ENCODE data around the gene SEC61A2. TPM values are rescaled to one million over a fixed set of nuclear protein-coding genes. Genes with fewer than 3 reads are reported as not detected.
A peak's percentile ranks its signal among the peaks of the same experiment; 100 is the strongest.

Gene SEC61A2
- total and polyA plus RNA-seq, 2 of the 4 experiments (the other 2 are of a cell fraction) = 6.8 to 10.3 TPM

GRCh38 chr10:12193193-12193592 lies 63.7 kb downstream of the SEC61A2 start:
- dilution Hi-C loops (cut with HindIII; ENCODE audit: low sequenced_read_pairs, unreplicated experiment) = no loop called here
- Histone ChIP-seq H3K36me3 (ENCODE audit: control insufficient read depth, insufficient read depth, low read length) (peaks cover 4% of the 10 kb centered on the region; the same call in 1 of the 2 replicates), H2AK9ac (replicated peaks; ENCODE audit: low read depth, low read length, poor library complexity) (peak overlapping the region; percentile 25), H3K27ac (ENCODE audit: insufficient read depth, low read length) (no peak overlapping the region), H2BK20ac (ENCODE audit: low read depth, low read length) (no peak overlapping the region), H3K4me1 (ENCODE audit: control insufficient read depth, insufficient read depth, low read length) (peaks cover 7% of the 10 kb centered on the region; the same call in 1 of the 2 replicates), H3K23ac (ENCODE audit: low read depth, low read length) (no peak overlapping the region; the same call in 1 of the 2 replicates), H3K14ac (replicated peaks; ENCODE audit: low read depth, low read length) (no peak overlapping the region), H3K9ac (ENCODE audit: low read depth, low read length) (no peak overlapping the region), H2BK15ac (ENCODE audit: low read depth, low read length) (no peak overlapping the region), H3K18ac (ENCODE audit: low read depth, low read length) (no peak overlapping the region), H3K56ac (ENCODE audit: extremely low read depth, insufficient read depth, low read length) (no peak overlapping the region), H4K8ac (ENCODE audit: low read depth in 2 of 2, low read length in 2 of 2) (no peak overlapping the region), H2AK5ac (ENCODE audit: low read depth, low read length) (no peak overlapping the region), H3K4me2 (ENCODE audit: low read depth, low read length) (peak overlapping the region; percentile 73), H2AFZ (replicated peaks; ENCODE audit: low read length, poor library complexity) (no peak overlapping the region), H2BK120ac (ENCODE audit: low read depth, low read length) (no peak overlapping the region), H3K4me3 (ENCODE audit: insufficient read depth, low read depth, low read length) (no peak overlapping the region), H3K27me3 (ENCODE audit: control insufficient read depth, insufficient read depth, low read length) (no peaks in the 10 kb centered on the region), H2BK5ac (ENCODE audit: low read depth, low read length, poor library complexity, severe bottlenecking) (peak overlapping the region; percentile 58), H3K9me3 (ENCODE audit: control insufficient read depth, insufficient read depth, low read length) (no peaks in the 10 kb centered on the region), H3K9me1 (ENCODE audit: insufficient read depth, low read length) (peaks cover 5% of the 10 kb centered on the region; the same call in 1 of the 2 replicates), H4K20me1 (ENCODE audit: insufficient read depth, low read length) (peaks cover 21% of the 10 kb centered on the region; the same call in 1 of the 2 replicates), H4K5ac (ENCODE audit: low read depth, low read length) (no peak overlapping the region), H4K91ac (ENCODE audit: insufficient read depth, low read depth, low read length) (no peak overlapping the region), H3K79me1 (ENCODE audit: low read depth in 1 of 2, low read length in 2 of 2) (peaks cover 15 to 74% of the 10 kb centered on the region in 2 experiments), H3K4ac (ENCODE audit: low read depth, low read length) (no peak overlapping the region)
- ChIA-PET CTCF (no interaction called here), POLR2A (ENCODE audit: unreplicated experiment) (interaction anchor here (0.7 kb wide), 1 partner anchor 21 kb away, joined by 10 read pairs; no protein-coding TSS in a partner anchor)
- in situ Hi-C loops (cut with MboI; ENCODE audit: low sequenced_read_pairs) = no loop called here
- no TSS peak for BruUV-seq (replicated peaks)
- DNase-seq (peak; percentile 71), ATAC-seq (ENCODE audit: low read depth) (no peak)
- 95% methylated on average over 3 of the region's 5 CpGs; no CpG with 5 or more reads in 1 of the 2 experiments for WGBS, 2 experiments (ENCODE audit: extremely low coverage in 2 of 2, insufficient read length in 1 of 2)
- TF ChIP-seq RCOR1 (IDR thresholded peaks at IDR 0.05; ENCODE audit: insufficient replicate concordance, low read length) (no peak), MAFK (IDR thresholded peaks at IDR 0.05; ENCODE audit: low read depth, low read length) (no peak), FOS (IDR thresholded peaks at IDR 0.05; ENCODE audit: low read depth, low read length) (no peak), BHLHE40 (IDR thresholded peaks at IDR 0.05; ENCODE audit: low read depth, low read length) (peak; percentile 21; the same call in 1 of the 2 replicates), CHD1 (IDR thresholded peaks at IDR 0.05; ENCODE audit: low read depth, low read length) (no peak), MXI1 (IDR thresholded peaks at IDR 0.05; ENCODE audit: borderline replicate concordance, low read depth, low read length) (no peak), CEBPB (IDR thresholded peaks at IDR 0.05; ENCODE audit: low read depth, low read length) (peak; percentile 98), USF2 (IDR thresholded peaks at IDR 0.05; ENCODE audit: low read depth, low read length) (peak; percentile 82), NFE2L2 (IDR thresholded peaks at IDR 0.05; ENCODE audit: low read depth, low read length) (0 out of 2 replicates have a peak, but pooled peaks have one; percentile 18), CTCF (conservative IDR thresholded peaks at IDR 0.05; ENCODE audit: low read depth, low read length) (no peak), RAD21 (IDR thresholded peaks at IDR 0.05; ENCODE audit: low read length) (no peak), POLR2A (IDR thresholded peaks at IDR 0.05; ENCODE audit: low read depth, low read length) (no peak), MAZ (IDR thresholded peaks at IDR 0.05; ENCODE audit: borderline replicate concordance, low read depth, low read length) (no peak), ELK1 (IDR thresholded peaks at IDR 0.05; ENCODE audit: borderline replicate concordance, low read depth, low read length) (no peak), SMC3 (IDR thresholded peaks at IDR 0.05; ENCODE audit: low read depth, low read length) (no peak), RFX5 (IDR thresholded peaks at IDR 0.05; ENCODE audit: low read depth, low read length) (no peak)
- intact Hi-C loops (cut with micrococcal nuclease) = no loop called here
